HG03135 (cell line): Measurements from ENCODE around the gene CLC.
"Not testable (repeated sequence)": the region's sequence is repeated elsewhere in the genome, so short reads cannot be mapped to it uniquely, and the experiment has no call there.

Experiments
- ATAC-seq: cut with Tn5 transposase; IDR thresholded peaks from one replicate; pipeline ENCODE4 v1.9.1; 2021; ENCODE audit warnings: mild to moderate bottlenecking, moderate library complexity; ENCODE audit not compliant: unreplicated experiment

CLC gene

DNA sequence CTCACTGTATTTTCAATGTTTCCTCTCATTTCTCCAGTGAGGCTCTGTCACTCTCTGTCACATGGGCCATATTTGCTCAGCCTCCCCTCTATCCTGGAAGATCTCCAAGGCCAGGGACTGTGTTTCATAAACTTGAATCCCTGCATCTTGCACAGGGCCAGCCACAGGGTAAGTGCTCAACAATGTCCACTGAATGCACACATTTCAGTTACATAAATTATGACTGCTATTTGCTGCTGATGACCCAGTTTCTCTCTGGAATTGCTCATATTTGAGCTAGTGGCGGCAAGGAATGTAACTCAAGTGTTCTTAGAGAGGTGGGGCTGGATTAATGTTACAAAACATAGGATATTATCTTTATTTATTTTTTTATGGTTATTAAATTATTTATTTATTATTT is 6.1 kb downstream of the CLC start:
- ATAC-seq = no peak

DNA sequence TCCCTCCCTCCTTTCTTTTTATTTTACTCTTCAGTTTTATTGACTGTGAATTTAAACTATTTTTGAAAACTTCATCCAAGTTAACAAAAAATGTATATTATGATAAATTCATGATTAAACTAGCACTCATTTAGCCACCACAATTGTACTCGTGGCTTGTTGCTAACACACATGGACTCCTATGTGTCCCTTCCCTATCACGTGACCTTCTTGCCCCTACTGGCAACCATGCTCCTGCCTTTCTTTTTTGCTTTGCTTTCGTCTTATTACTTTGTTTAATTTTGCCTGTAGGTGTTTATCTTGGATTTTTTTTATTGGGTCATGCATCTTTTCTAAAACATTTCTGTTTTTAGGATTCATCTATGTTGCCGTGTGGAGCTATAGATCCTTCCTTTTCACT is 8.2 kb downstream of the CLC start:
- no peak for ATAC-seq

DNA sequence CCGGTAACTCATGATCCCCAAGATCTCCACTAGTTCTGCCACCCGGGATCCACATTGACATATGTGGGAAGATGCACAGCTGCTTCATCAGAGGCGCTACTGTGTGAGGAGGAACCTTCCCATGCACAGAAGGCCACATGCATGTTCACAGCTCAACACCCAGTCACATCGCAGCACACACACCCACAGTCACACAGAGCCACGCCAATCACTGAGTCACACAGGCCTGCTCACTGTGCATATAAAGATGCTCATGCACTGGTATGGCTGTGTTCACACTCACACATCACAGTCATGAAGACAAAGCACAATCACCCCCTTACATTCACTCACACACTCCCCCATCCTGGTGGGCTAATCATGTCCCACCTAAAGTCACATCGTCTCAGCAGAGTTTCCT is 9.8 kb downstream of the CLC start:
- no peak for ATAC-seq

DNA sequence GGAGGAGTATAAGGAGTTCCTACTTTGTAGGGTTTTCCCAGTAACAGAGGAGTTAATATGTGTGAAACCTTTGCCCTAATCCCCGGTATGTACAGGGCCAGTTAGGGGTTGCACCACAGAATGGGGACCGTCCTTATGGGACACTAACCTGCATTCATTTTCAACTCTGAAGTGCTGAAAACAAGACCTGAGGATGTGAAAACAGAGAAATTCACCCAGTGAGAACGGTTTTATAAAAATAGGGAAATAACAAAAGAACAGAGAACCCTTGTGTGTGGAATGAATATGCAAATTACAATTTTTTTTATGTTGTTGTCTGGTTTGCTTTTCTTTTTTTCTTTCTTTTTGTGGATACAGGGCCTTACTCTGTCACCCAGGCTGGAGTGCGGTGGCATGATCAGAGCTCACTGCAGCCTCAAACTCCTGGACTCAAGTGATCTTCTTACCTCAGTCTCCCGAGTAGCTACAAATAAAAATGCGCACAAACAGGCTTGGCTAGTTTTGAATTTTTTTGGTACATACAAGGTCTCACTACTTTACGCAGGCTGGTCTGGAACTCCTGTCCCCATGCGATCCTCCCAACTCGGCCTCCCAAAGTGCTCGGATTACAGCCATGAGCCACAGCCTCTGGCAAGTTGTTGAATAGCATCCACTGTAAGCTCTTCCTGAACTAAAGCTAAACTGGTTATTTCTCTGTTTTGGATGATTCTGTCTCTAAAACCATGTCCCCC is 10.6 kb downstream of the CLC start:
- no peak for ATAC-seq

DNA sequence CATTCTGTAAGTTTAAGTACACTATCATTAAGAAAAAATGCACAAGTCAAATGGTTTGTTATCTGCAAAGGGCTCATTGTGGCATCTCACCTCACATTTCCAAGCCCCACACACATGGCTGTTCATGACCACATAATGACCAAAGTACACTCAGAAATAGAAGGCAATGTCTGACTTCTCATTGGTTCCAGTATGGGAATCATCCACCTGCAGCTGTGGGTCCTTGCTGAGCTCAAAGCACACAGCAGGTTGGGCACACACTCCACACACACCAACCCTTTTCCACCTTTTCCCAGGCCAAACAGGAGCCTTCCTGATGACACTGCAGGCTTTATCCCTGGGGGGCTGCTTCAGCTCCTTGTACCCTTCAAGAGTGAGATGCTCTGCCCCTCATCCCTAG is 11.8 kb downstream of the CLC start:
- no peak for ATAC-seq

DNA sequence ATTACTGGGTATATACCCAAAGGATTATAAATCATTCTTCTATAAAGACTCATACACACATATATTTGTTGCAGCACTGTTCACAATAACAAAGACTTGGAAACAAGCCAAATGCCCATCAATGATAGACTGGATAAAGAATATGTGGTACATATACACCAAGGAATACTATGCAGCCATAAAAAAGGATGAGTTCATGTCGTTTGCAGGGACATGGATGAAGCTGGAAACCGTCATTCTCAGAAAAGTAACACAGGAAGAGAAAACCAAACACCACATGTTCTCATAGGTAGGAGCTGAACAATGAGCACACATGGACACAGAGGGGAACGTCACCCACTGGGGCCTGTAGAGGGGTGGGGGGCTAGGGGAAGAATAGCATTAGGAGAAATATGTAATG is 17.7 kb downstream of the CLC start:
- not testable (repeated sequence) for ATAC-seq

DNA sequence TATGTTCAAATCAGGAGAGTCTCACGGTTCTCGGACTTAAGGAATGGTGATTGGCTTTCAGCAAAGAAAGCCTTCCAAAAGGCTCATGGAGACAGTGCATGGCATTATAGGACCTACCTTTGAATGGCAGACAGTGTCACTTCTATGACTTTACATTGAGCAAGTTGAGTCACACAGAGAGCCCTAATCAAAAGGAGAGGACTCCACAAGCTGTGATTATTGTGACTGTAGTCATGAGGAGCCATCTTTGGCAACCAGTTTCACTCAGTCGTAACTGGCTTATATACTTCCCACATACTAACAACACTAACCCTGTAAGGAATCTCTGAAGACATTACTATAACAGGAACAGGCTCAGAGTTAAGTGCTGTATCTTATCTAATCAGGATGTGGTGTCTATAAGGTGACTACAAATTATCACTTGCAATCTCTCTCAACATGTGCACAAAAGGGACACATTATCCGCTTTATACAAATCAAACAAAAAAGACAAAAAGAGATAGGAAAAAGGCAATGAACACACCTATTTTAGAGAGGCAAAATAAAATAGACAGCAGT is 27.4 kb downstream of the CLC start:
- ATAC-seq = no peak

DNA sequence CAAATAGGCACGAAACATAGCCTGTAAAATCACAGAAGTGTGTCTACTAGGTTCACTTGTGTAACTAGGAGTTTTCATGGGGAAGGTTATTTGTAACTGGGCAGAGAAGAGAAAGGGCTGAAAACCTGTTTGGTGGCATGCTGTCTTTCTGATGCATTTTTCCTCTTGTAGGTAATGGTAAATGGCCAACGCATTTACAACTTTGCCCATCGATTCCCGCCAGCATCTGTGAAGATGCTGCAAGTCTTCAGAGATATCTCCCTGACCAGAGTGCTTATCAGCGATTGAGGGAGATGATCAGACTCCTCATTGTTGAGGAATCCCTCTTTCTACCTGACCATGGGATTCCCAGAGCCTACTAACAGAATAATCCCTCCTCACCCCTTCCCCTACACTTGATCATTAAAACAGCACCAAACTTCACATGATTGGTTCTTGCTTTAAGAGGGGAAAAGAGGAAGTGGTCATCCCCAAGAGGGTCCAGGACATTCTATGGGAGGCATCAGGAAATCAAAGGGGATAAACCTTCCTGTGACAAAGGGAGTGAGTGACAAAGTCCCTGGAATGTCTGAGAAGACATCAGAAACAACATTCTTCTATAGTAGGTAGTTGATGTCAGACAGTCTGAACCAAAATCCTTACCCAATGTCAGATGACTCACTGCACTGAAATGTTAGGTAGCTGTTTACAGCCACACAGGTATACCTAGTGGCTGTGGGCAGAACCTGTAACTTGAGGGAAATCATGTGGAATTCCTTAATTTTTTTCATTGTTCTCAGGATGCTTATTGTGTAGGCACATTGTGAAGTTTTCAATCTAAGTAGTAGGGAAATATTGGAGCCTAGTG is 28.6 kb downstream of the CLC start:
- no peak for ATAC-seq

DNA sequence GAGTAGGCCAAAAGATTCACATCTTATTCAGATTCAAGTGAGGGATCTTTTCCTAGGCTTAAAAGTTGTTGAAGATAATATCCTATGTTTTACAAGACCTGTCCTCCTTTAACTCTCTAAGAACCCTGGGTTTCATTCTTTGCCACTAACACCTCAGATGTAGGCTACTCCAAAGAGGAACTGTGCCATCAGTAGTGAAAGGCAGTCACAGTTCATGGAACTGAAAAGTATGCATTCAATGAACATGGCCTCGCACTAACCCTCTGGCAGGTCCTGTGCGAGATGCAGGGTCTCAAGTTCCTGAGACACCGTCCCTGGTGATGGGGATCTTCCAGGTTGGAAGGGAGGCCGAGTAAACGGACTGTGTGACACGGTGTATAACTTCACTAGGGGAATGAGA is 29.2 kb downstream of the CLC start:
- no peak for ATAC-seq

DNA sequence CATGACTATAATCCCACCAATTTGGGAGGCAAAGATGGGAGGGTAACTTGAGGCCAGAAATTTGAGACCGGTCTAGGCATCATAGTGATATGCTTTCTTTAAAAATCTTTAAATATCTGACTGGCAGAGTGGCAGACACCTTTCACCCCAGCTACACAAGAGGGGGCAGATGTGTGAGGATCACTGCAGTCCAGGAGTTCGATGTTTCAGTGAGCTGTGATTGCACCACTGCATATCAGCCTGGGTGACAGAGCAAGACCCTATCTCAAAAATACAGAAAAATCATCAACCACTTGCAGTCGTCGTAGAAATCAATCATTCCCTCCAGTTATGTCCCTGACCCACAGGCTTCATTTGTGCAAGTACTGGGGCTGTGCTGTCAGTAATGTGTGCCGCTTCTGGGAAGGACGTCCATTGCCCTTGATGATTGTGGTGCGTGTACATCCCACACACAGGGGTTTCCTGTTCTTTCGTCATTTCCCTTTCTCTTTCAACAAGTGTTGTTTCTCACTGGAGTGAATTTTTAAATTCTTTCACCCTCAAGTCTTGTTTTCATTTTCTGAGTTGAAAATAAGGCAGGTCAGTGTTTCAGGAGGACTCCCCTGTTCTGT is 32.1 kb downstream of the CLC start:
- ATAC-seq = no peak

DNA sequence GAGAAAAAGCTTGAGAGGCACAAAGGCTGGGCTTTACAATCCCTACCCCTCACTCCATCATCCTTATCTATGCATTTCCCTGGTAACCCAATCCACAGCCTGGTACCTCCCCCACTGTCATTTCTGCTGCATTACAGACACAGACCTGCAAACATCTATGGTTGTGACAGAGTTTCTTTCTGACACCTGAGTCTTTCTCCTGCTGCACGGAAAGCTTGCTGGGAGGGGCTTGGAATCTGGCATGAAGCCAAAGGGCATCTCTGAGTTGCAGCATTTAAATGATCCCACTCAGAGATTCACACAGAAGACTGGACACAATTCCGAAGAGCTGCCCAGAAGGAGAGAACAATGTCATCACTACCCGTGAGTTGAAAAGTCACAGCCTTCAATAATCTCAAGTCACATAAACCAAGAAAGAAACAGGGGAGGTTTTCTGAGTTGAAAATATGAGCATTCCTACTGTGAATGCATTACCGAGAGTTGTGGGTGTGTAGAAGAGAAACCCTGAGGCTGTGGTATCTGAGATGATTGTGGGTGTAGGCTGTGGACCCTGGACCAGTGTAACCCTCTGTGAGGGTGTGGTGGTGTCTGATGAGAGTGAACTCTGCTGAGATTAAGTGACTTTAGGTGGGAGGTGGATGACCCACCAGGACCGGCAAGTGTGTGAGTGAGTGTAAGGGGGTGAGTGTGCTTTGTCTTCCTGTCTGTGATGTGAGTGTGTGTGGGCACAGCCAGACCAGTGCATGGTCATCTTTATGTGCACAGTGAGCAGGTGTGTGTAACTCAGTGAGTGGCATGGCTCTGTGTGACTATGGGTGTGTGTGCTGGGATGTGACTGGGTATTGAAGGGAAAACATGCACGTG is 33.4 kb downstream of the CLC start, which contains the start of gene LGALS14:
Gene LGALS14, plus strand, starts transcription at position 301 of the 864 bp plus-strand sequence. Its CDS starts 48 bp downstream, at position 349.
- ATAC-seq = no peak

DNA sequence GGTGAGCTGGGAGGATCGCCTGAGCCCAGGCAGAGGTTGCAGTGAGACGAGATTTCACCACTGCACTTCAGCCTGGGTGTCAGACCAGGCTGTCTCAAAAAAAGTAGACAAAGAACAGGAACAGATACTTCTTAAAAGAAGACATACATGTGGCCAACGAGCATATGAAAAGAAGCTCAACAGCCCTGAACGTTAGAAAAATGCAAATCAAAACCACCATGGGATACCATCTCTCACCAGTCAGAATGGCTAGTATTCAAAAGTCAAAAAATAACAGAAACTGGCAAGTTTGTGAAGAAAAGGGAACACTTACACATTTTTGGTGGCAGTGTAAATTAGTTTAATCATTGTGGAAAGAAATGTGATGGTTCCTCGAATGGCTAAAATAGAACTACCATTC is 36.5 kb downstream of the CLC start:
- ATAC-seq = no peak

DNA sequence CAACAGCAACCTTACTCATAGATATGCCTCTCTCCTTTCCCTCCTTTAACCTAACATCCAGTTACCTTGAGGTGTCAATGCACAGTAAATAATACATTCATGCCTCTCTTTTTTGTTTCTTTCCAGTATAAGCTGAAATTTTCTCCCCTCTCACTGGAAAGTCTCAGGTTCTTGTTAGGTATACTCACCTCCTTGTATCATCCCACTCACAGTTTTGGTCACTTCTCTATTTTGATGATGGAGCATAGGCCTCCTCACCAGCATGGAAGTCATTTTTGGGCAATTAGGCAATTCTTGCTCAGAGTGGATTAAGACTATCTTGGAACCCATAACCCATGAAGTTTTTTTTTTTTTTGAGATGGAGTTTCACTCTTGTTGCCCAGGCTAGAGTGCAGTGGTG is 39.3 kb downstream of the CLC start:
- ATAC-seq = no peak

DNA sequence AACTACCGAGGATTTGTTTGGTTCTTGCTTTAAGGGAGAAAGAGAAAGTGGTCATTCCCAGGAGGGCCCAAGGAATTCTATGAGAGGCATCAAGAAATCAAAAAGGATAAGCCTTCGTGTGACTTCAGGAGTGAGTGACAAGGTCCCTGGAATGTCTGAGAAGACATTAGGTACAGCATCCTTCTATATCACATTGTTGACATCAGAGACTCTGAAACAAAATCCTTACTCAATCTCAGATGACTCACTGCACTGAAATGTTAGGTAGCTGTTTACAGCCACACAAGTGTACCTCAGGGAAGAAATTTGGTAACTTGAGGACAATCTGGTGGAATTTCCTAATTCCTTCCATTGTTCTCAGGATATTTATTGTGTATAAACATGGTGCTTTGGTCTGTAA is 41.4 kb downstream of the CLC start:
- ATAC-seq = no peak

DNA sequence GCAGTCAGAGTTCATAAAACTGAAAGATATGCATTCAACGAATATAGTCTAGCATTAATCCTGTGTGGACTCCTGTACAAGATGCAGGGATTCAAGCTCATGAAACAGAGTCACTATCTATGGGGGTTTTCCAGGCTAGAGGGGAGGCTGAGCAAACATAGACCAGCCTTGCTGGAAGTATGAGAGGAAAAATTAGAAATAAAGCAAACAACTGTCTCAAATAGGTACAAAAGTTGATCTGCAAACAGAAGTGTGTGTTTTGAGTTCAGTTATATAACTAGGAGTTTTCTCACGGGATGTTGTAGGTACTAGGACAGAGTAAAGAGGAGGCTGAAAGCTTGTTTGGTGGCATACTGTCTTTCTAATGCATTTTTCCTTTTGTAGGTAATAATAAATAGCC is 42.1 kb downstream of the CLC start:
- ATAC-seq = no peak

DNA sequence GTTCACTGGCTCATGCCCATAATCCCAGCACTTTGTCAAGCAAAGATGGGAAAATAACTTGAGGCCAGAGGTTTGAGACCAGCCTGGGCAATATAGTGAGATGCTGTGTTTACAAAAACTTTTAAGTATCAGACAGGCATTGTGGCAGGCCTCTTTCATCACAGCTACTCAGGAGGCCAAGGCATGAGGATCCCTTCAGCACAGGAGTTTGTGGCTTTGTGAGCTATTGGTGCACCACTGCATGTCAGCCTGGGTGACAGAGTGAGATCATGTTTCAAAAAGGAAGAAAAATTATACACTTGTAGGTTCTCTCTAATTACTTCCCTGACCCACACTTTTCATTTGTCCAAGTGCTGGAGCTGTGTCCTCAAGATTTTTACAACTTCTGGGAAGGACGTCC is 45.0 kb downstream of the CLC start:
- ATAC-seq = no peak

DNA sequence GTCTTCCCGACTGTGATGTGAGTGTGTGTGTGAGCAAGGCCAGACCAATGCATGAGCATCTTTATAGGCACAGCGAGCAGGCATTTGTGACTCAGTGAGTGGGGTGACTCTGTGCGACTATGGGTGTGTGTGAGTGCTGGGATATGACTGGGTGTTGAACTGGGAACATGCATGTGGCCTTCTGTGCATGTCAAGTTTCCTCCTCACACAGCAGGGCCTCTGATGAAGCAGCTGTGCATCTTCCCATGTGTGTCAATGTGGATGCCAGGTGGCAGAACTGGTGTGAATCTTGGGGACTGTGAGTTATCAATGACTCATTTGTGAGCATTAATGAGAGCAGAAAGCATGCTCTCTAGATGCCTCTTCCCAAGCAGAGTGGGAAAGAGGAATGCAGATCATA is 45.7 kb downstream of the CLC start:
- no peak for ATAC-seq

DNA sequence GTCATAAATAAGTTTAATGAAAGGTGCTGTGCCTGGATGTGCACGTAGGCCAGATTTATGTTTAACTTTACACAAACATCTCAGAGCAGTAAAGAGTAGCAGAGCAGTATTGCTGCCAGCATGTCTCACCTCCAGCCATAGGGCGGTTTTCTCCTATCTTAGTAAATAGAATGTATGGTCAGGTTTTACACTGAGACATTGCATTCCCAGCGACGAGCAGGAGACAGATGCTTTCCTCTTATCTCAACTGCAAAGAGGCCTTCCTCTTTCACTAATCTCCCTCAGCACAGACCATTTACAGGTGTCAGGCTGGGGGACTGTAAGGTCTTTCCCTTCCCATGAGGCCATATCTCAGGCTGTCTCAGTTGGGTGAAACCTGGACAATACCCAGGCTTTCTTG is 49.2 kb downstream of the CLC start:
- ATAC-seq = not testable (repeated sequence)

DNA sequence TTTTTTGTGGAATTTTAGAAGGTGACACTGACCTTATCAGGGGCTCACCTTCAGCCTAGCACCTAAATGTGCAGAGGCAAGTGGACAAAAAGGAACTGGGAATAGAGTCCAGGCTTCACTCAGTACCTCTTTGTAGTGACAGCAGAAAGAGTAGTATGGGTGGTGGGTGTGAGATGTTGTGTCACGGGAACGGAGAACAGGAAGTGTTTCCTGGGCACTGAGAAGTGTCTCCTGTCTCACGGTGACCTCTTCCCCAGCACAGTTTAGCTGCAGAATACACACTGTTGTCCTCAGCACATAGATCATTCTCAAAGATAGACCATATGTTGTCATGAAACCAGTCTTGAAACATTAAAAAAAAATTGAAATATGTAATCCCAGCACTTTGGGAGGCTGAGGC is 51.1 kb downstream of the CLC start:
- ATAC-seq = no peak

DNA sequence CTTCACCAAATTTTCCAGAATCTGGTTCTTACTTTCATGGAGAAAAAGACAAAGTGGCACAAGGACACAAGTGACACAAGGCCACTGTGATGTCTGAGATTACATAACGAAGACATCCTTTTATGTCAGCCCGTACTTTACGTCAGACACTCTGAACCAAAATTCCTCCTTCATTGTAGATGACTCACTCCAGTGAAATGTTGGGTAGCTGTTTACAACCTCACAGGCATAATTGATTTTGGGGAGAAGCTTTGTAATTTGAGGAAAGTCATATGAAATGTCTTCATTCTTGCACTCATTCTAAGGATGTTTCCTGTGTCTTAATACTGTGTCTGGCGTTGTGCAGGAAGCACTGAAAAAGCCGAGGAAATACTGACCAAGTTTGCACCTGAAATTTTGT is 53.6 kb downstream of the CLC start:
- no peak for ATAC-seq

DNA sequence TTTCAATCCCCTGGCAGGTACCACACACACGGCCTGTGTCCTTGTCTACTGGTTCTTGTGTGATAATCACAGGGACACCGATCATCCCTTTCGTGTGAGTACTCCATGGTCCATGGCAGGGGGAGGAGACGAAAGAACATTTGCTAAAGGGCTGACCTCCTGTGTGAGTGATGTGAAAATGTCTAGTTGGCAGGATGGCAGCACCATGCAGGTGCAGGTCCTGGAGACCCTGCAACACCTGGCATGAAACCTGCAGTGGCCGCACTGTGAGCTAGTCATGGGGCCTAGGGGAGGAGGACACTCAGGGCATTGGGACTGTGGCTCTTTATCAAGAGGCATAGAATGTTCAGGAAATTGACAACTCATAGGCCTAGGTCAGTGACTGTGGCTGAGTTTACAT is 56.4 kb downstream of the CLC start:
- ATAC-seq = no peak
